ENCODE data around the gene NDUFAF8.
A peak's percentile ranks its signal among the peaks of the same experiment; 100 is the strongest.

Gene NDUFAF8

GRCh38 chr17:81282141-81282540 lies 43.0 kb downstream of the NDUFAF8 start:
- Mint-ChIP-seq H3K4me1 (peaks cover 37% of the 10 kb centered on the region), H3K27me3 (ENCODE audit: low read depth, poor library complexity) (peaks cover 5% of the 10 kb centered on the region), H3K4me3 (no peak overlapping the region), H3K27ac (no peak overlapping the region), H3K9me3 (no peaks in the 10 kb centered on the region), H3K36me3 (ENCODE audit: low read depth) (peaks cover 6% of the 10 kb centered on the region)
- TF ChIP-seq CTCF (IDR thresholded peaks at IDR 0.05): no peak
- DNase-seq: no peak

DNA sequence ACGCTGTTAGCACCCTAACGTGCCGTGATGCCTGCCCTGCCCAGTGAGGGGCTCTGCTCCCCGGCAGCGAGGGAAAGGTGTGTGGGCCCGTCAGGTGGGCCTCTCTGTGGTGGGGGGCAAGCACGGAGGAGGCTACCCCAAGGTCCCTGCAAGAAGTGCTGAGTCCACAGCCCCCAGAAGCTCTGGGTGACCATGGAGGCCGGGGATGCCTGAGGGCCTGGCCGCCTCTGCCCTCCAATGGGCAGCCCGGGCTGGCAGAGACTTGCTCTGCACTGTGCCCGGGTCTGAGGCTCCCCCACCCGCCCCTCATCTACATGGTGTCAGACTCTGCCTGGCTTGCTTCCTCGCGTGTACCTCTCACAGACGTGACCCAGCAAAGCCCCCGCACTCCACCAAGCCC lies 43.8 kb downstream of the NDUFAF8 start:
- H3K36me3 Mint-ChIP-seq (ENCODE audit: low read depth): peaks cover 6% of the 10 kb centered on the region
- H3K9me3 Mint-ChIP-seq: no peaks in the 10 kb centered on the region
- no peak for DNase-seq
- no peak overlapping the region for H3K4me3 Mint-ChIP-seq
- H3K27me3 Mint-ChIP-seq (ENCODE audit: low read depth, poor library complexity): peaks cover 5% of the 10 kb centered on the region
- no peak overlapping the region for H3K27ac Mint-ChIP-seq
- peaks cover 37% of the 10 kb centered on the region for H3K4me1 Mint-ChIP-seq
- no peak for TF ChIP-seq CTCF (IDR thresholded peaks at IDR 0.05)

- H3K9me3 Mint-ChIP-seq: no peaks in the 10 kb centered on the region
- peak overlapping the region; percentile 74 for H3K27ac Mint-ChIP-seq
- peaks cover 11% of the 10 kb centered on the region for H3K36me3 Mint-ChIP-seq (ENCODE audit: low read depth)
- H3K4me3 Mint-ChIP-seq: no peak overlapping the region
- DNase-seq: no peak
- peaks cover 3% of the 10 kb centered on the region for H3K27me3 Mint-ChIP-seq (ENCODE audit: low read depth, poor library complexity)
- peaks cover 39% of the 10 kb centered on the region for H3K4me1 Mint-ChIP-seq
- TF ChIP-seq CTCF (IDR thresholded peaks at IDR 0.05): no peak
Observed at GRCh38 chr17:81285179-81285878, 46.2 kb downstream of the NDUFAF8 start.

DNA sequence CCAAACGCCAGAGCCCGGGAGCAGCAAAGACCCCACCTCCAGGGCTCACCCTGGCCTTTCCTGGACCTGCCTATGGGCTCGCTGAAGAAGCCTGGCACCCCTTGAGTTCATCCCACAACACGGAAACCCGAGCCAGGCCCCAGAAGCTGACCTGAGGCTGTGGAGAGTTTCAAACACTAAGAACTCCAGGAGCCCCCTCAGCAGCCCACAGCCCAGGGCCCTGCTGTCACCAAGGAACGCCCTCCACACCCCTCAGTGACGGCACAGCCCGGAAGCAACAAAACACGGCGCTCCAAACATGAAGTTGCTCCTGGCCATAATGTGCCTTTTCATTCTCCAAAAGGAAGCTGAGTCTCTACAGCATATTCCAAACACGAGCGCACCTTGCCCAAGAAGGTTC lies 46.8 kb downstream of the NDUFAF8 start:
- no peaks in the 10 kb centered on the region for H3K9me3 Mint-ChIP-seq
- H3K27ac Mint-ChIP-seq: no peak overlapping the region
- peaks cover 3% of the 10 kb centered on the region for H3K27me3 Mint-ChIP-seq (ENCODE audit: low read depth, poor library complexity)
- peaks cover 39% of the 10 kb centered on the region for H3K4me1 Mint-ChIP-seq
- no peak for DNase-seq
- TF ChIP-seq CTCF (IDR thresholded peaks at IDR 0.05): no peak
- H3K36me3 Mint-ChIP-seq (ENCODE audit: low read depth): peaks cover 11% of the 10 kb centered on the region
- H3K4me3 Mint-ChIP-seq: no peak overlapping the region

- H3K4me1 Mint-ChIP-seq: peaks cover 39% of the 10 kb centered on the region
- peaks cover 11% of the 10 kb centered on the region for H3K36me3 Mint-ChIP-seq (ENCODE audit: low read depth)
- peaks cover 3% of the 10 kb centered on the region for H3K27me3 Mint-ChIP-seq (ENCODE audit: low read depth, poor library complexity)
- no peak overlapping the region for H3K4me3 Mint-ChIP-seq
- peak overlapping the region; percentile 23 for H3K27ac Mint-ChIP-seq
- DNase-seq: no peak
- H3K9me3 Mint-ChIP-seq: no peaks in the 10 kb centered on the region
- no peak for TF ChIP-seq CTCF (IDR thresholded peaks at IDR 0.05)
Observed at GRCh38 chr17:81286491-81287145, 47.5 kb downstream of the NDUFAF8 start.

DNA sequence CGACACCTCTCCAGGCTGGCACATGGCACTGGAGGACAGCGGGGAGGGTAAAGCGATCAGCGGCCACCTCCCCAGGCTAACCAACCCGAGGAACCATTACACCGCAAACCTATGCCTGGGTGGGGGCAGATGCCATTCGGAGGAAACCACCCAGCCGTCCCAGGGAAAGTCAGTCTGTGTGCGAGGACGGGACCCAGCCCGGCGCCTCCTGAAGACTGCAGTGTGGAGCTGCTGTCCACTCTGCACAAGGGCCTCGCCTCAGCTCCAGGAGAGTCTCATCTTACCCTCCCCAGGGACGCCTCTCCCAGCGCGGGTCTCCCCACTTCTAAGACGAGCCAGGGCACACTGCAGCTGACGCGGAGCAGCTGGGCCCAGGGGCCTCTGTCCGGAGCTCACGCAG lies 48.0 kb downstream of the NDUFAF8 start:
- Mint-ChIP-seq H3K9me3 (no peaks in the 10 kb centered on the region), H3K4me3 (no peak overlapping the region), H3K36me3 (ENCODE audit: low read depth) (peaks cover 11% of the 10 kb centered on the region), H3K4me1 (peaks cover 39% of the 10 kb centered on the region), H3K27ac (peak overlapping the region; percentile 82), H3K27me3 (ENCODE audit: low read depth, poor library complexity) (peaks cover 3% of the 10 kb centered on the region)
- TF ChIP-seq CTCF (IDR thresholded peaks at IDR 0.05): no peak
- DNase-seq: no peak

Data from nephron progenitor cell (in vitro differentiated cells).